ENCODE measurements around the gene BLNK.

The BLNK gene

GRCh38 chr10:96254976-96255375 lies 16.4 kb downstream of the BLNK start:
- TF ChIP-seq CTCF (conservative IDR thresholded peaks at IDR 0.05; ENCODE audit: low read depth, low read length): no peak
- no peak overlapping the region for H3K4me3 ChIP-seq (ENCODE audit: low read length)
- no peak for DNase-seq (ENCODE audit: low read depth)

- DNase-seq (ENCODE audit: low read depth): no peak
- no peak overlapping the region for H3K4me3 ChIP-seq (ENCODE audit: low read length)
- no peak for TF ChIP-seq CTCF (conservative IDR thresholded peaks at IDR 0.05; ENCODE audit: low read depth, low read length)
These were observed 18.6 kb downstream of the BLNK start for GRCh38 chr10:96252730-96253129.

DNA sequence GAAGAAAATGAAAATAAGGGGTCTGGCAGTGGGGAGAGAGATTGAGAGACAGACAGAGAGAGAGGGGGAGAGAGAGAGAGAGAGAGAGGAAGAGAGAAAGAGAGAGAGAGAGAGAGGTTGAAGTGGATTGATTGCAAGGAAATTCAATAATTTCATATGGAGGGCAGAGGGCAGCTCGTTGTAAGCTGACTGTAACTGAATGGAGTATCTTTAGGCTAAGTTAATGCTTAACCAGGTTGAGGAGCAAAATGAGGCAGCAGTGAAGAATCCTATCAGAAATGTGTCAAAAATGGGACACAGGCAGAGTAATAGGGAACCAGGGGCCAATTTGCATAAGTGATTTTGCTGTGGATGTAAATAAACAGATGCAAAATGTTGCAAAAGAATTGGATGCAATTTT lies 21.0 kb downstream of the BLNK start:
- no peak overlapping the region for H3K4me3 ChIP-seq (ENCODE audit: low read length)
- DNase-seq (ENCODE audit: low read depth): no peak
- no peak for TF ChIP-seq CTCF (conservative IDR thresholded peaks at IDR 0.05; ENCODE audit: low read depth, low read length)

- no peak for TF ChIP-seq CTCF (conservative IDR thresholded peaks at IDR 0.05; ENCODE audit: low read depth, low read length)
These were observed 22.1 kb downstream of the BLNK start for GRCh38 chr10:96249264-96249663.

DNA sequence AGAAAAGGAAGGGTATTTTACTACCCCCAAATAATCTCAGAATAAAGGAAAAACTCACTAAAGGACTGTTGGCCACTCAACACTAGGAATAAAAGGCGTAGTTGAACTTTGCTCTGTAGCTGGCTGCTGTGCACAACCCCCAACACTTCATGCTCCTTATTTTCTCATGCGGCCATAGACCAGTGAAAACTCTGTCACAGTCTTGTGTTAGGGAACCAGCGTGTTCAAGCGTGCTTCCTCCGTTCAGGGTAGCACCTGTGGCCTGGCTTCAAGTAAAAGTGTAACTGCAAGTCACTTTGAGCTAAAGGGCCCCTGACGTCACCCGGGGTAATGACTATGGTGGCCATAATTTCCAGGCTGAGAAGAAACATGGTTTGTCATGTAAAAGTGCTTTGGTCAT lies 27.0 kb downstream of the BLNK start:
- no peak for DNase-seq (ENCODE audit: low read depth)
- no peak for TF ChIP-seq CTCF (conservative IDR thresholded peaks at IDR 0.05; ENCODE audit: low read depth, low read length)
- H3K4me3 ChIP-seq (ENCODE audit: low read length): no peak overlapping the region

More at GRCh38 chr10:96249264-96249663, 22.1 kb downstream of the BLNK start:
- DNase-seq (ENCODE audit: low read depth): no peak
- no peak overlapping the region for H3K4me3 ChIP-seq (ENCODE audit: low read length)

DNA sequence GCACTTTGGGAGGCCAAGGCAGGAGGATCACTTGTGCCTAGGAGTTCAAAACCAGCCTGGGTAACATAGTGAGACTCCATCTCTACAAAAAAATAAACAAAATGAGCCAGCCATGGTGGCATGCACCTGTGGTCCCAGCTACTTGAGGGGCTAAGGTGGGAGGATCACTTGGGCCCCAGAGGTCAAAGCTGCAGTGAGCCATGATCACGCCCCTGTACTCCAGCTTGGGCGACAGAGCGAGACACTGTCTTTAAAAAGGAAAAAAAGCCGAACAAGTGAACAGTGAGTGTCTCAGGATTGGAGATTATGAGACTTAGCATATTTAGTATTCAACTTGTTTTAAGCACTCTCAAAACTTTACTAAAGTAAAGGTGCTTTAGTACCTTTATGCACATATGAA lies 28.1 kb downstream of the BLNK start:
- TF ChIP-seq CTCF (conservative IDR thresholded peaks at IDR 0.05; ENCODE audit: low read depth, low read length): no peak
- no peak overlapping the region for H3K4me3 ChIP-seq (ENCODE audit: low read length)
- no peak for DNase-seq (ENCODE audit: low read depth)

DNA sequence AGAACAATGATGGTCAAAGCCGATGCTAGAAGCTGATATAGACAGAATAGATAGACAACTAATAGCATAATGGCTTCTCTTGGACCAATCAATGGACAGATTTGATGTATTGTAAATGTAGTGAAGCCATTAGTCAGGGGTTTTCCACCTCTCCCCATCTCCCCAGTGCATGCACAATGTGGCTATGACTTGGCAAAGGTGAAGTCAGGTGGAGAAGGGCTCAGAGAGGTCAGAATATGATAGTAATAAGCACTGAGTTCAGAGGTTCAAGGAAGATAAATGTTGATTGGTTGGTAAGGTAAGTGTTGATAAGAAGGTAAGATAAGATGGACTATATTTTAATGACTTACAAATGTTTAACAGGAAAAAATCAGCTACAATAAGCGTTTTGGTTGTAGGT lies 28.5 kb downstream of the BLNK start:
- no peak for DNase-seq (ENCODE audit: low read depth)
- TF ChIP-seq CTCF (conservative IDR thresholded peaks at IDR 0.05; ENCODE audit: low read depth, low read length): no peak
- no peak overlapping the region for H3K4me3 ChIP-seq (ENCODE audit: low read length)

All from retinal pigment epithelial cell (primary cell).